GM19324 (cell line): Measurements from ENCODE around the gene CENPS.
"Not testable (repeated sequence)": the region's sequence is repeated elsewhere in the genome, so short reads cannot be mapped to it uniquely, and the experiment has no call there.

Experiments used
- ATAC-seq: cut with Tn5 transposase; IDR thresholded peaks from one replicate; pipeline ENCODE4 v1.9.1; 2021; ENCODE audit warnings: mild to moderate bottlenecking, moderate library complexity; ENCODE audit not compliant: unreplicated experiment, low FRiP score

CENPS gene

DNA sequence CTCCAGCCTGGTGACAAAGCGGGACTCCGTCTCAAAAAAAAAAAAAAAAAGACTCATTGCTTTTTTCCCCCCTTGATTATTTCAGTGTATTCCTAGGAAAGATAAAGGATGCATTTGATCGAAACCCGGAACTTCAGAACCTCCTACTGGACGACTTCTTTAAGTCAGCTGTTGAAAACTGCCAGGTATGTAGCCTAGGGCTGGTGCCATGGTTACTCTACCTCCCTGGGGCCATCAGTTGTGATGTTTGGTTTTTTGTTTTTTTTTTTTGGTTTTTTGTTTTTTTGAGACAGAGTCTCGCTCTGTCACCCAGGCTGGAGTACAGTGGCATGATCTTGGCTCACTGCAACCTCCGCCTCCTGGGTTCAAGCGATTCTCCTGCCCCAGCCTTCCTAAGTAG is 11.5 kb upstream of the CENPS start:
- not testable (repeated sequence) for ATAC-seq

DNA sequence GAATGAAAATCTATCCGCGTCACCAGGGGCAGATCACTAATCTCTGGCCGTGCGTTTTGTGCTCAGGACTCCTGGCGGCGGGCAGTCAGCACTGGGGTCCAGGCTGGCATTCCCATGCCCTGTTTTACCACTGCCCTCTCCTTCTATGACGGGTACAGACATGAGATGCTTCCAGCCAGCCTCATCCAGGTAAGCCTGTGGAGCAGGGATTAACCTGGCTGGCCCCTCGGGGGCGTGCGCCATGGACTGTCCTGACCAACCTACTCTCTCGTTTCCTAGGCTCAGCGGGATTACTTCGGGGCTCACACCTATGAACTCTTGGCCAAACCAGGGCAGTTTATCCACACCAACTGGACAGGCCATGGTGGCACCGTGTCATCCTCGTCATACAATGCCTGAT is 10.9 kb upstream of the CENPS start:
- ATAC-seq, result no peak

DNA sequence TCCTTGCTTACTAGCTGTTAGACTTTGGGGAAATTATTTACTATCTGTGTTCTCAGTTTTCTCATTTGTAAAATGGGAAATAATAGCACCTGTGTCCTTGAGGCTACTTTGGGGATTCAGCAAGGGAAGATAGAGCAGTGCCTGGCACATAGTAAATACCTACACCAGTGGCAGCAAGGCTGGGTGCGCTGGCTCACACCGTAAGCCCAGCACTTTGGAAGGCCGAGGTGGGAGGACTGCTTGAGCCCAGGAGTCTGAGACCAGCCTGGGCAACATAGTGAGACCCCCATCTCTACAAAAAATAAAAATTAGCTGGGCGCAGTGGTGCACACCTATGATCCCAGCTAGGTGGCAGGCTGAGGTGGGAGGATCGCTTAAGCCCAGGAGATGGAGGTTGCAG is 8.6 kb upstream of the CENPS start:
- ATAC-seq, result no peak

DNA sequence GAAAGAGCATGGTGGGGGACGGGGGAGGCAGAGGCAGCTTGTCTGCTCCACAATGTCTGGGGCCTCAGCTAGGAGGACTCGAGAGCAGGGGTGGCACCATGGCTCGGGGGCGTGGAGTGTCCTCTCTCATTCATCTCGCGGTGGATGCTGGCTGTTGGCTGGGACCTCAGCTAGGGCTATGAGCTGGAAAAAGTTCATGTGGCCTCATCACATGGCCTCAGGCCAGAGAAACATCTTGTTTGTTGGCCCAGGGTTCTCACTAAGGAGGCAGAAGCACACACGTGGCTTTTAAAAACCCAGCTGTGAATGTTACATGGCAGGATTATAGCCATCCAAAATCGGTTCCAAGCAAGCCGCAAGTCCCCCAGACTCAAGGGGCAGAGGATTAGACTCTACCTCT is 6.2 kb upstream of the CENPS start:
- no peak for ATAC-seq

DNA sequence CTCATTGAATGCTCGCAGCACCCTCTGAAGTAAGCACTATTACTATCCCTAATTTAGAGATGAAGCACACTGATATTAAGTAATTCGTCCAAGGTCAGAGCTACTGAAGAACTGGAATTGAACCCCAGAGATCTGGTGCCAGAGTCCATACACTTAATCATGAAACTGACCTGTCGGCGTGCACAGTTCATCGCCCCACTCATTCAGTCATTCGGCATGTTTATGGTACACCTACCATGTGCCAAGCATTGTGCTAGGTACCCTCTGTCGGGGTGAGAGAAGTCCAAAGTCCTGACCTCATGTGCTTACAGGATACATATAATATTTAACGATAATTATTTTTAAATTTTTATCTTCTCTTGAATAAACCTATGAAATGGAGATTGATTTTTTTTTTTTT is 5.6 kb upstream of the CENPS start:
- ATAC-seq, result no peak

GRCh38 chr1:10425826-10426534 is 4.3 kb upstream of the CENPS start:
- not testable (repeated sequence) for ATAC-seq

GRCh38 chr1:10426535-10426848 is 3.7 kb upstream of the CENPS start:
- not testable (repeated sequence) for ATAC-seq

- ATAC-seq, result no peak
Observed at GRCh38 chr1:10428984-10429383, 1.2 kb upstream of the CENPS start.

GRCh38 chr1:10429868-10430215 is 391 bp upstream of the CENPS start:
- ATAC-seq, result no peak

- ATAC-seq, result no peak
Observed at GRCh38 chr1:10431070-10431730, 967 bp downstream of the CENPS start.

GRCh38 chr1:10432910-10433700 is 2.9 kb downstream of the CENPS start:
- no peak for ATAC-seq

GRCh38 chr1:10433790-10434189 is 3.6 kb downstream of the CENPS start:
- ATAC-seq, result no peak

- ATAC-seq, result no peak
Observed at GRCh38 chr1:10434590-10434989, 4.4 kb downstream of the CENPS start.

GRCh38 chr1:10437052-10437451 is 6.8 kb downstream of the CENPS start:
- ATAC-seq, result no peak

- no peak for ATAC-seq
Observed at GRCh38 chr1:10438677-10439163, 8.5 kb downstream of the CENPS start.

- no peak for ATAC-seq
Observed at GRCh38 chr1:10440305-10440704, 10.1 kb downstream of the CENPS start.

DNA sequence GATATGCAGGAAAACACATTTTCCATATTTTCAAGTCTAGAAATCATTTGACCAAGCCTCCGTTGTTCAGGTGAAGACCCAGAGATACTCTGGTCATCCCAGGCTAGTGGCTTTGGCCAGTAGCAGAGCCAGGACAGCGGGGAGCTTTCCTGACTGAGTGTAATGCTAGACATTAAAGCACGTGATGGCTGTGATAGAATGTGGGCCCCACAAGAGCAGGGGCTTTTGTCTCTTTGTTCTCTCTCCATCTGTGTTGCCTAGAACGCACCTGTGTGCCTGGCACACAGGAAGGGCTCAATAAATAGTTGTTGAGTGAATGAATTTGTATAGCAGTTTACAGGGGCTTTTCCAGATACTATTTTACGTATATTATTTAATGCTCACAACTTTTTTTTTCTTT is 10.6 kb downstream of the CENPS start:
- ATAC-seq, result no peak

- no peak for ATAC-seq
Observed at GRCh38 chr1:10444248-10444647, 14.0 kb downstream of the CENPS start.

DNA sequence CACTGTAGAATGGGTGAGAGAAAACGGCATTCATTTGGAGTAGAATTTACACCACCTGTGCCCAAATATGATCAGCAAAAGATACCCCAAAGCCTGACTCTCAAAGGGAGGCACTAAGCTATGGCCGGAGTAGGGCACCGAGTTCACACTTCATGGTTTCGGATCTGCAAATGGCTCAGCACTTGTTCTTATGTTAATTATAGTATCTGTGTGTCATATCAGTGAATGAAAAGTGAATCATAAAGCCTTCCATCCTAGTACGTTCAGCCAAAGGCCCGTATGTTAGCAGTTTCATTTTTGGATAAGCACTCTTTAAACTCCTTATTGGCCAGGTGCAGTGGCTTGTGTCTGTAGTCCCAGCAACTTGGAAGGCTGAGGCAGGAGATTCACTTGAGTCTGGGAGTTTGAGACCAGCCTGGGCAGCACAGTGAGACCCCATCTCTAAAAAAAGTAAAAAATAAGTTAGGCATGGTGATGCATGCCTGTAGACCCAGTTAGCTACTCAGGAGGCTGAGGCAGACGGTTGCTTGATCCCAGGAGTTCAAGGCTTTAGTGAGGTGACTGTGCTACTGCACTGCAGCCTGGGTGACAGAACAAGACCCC is 14.7 kb downstream of the CENPS start:
- ATAC-seq, result no peak

GRCh38 chr1:10446790-10447422 is 16.7 kb downstream of the CENPS start:
- no peak for ATAC-seq

DNA sequence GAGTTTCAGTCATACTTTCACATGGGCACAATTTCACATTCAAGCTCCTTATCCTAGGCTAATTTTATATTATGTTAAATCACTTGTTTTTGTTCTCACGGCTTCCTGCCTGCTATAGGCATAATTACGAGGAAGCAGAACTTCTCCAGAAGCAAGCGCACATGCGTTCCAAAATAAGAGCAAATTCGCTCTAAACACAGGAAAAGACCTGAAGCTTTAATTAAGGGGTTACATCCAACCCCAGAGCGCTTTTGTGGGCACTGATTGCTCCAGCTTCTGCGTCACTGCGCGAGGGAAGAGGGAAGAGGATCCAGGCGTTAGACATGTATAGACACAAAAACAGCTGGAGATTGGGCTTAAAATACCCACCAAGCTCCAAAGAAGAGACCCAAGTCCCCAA is 19.5 kb downstream of the CENPS start, which contains the start of gene CORT:
CORT (plus strand) TSS at position 281 of the 400 bp plus-strand sequence. CDS start 193 bp downstream, outside the sequence.
- ATAC-seq, result no peak
